Stomach smooth muscle (tissue), 2 donors: Measurements from ENCODE around the gene HFE.
"Not testable (repeated sequence)": the region's sequence is repeated elsewhere in the genome, so short reads cannot be mapped to it uniquely, and the experiment has no call there.

Source experiments
- H3K27ac ChIP-seq: one replicate; pipeline ENCODE4 v1.7.0; 2013; ENCODE audit warnings: mild to moderate bottlenecking, low read length, inconsistent platforms
- H3K27me3 ChIP-seq, 2 donors: one replicate each; pipeline ENCODE4 v1.7.0; 2013; ENCODE audit warnings: low read length in 2 of 2; ENCODE audit not compliant: insufficient read depth in 2 of 2, control insufficient read depth in 1 of 2
- H3K36me3 ChIP-seq, 2 donors: one replicate each; pipeline ENCODE4 v1.7.0; 2013; ENCODE audit warnings: low read length in 2 of 2; ENCODE audit not compliant: control insufficient read depth in 2 of 2, insufficient read depth in 2 of 2
- H3K4me1 ChIP-seq: one replicate; pipeline ENCODE4 v1.7.0; 2013; ENCODE audit warnings: low read length; ENCODE audit not compliant: control insufficient read depth, insufficient read depth
- H3K4me3 ChIP-seq, 2 donors: one replicate each; pipeline ENCODE4 v1.7.0; 2013; ENCODE audit warnings: low read length in 2 of 2
- H3K9ac ChIP-seq, 2 donors: one replicate each; pipeline ENCODE4 v1.7.0; 2013; ENCODE audit warnings: low read length in 2 of 2, mild to moderate bottlenecking in 1 of 2
- H3K9me3 ChIP-seq, 2 donors: one replicate each; pipeline ENCODE4 v1.7.0; 2013; ENCODE audit warnings: low read length in 2 of 2; ENCODE audit not compliant: control insufficient read depth in 2 of 2
- donor health status: healthy.
- donor health status: Pancreatic carcinoma.

HFE gene, protein sequence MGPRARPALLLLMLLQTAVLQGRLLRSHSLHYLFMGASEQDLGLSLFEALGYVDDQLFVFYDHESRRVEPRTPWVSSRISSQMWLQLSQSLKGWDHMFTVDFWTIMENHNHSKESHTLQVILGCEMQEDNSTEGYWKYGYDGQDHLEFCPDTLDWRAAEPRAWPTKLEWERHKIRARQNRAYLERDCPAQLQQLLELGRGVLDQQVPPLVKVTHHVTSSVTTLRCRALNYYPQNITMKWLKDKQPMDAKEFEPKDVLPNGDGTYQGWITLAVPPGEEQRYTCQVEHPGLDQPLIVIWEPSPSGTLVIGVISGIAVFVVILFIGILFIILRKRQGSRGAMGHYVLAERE

DNA sequence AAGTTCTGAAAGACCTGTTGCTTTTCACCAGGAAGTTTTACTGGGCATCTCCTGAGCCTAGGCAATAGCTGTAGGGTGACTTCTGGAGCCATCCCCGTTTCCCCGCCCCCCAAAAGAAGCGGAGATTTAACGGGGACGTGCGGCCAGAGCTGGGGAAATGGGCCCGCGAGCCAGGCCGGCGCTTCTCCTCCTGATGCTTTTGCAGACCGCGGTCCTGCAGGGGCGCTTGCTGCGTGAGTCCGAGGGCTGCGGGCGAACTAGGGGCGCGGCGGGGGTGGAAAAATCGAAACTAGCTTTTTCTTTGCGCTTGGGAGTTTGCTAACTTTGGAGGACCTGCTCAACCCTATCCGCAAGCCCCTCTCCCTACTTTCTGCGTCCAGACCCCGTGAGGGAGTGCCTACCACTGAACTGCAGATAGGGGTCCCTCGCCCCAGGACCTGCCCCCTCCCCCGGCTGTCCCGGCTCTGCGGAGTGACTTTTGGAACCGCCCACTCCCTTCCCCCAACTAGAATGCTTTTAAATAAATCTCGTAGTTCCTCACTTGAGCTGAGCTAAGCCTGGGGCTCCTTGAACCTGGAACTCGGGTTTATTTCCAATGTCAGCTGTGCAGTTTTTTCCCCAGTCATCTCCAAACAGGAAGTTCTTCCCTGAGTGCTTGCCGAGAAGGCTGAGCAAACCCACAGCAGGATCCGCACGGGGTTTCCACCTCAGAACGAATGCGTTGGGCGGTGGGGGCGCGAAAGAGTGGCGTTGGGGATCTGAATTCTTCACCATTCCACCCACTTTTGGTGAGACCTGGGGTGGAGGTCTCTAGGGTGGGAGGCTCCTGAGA, at the start of gene HFE:
HFE (plus strand) TSS at position 146 of the 832 bp plus-strand sequence; CDS start at position 158, 12 bp downstream.
- H3K27me3 ChIP-seq, result no peaks in the 10 kb centered on the region
- H3K4me3 ChIP-seq, result peak within 1 kb of the TSS; percentile 91 to 96
- peak within 1 kb of the TSS; percentile 84 to 89 for H3K9ac ChIP-seq
- H3K36me3 ChIP-seq, result peaks cover 0 to 4% of the 10 kb centered on the region in 2 donors
- peak within 1 kb of the TSS; percentile 90 for H3K27ac ChIP-seq
- H3K4me1 ChIP-seq, result peaks cover 19% of the 10 kb centered on the region
- no peaks in the 10 kb centered on the region for H3K9me3 ChIP-seq

DNA sequence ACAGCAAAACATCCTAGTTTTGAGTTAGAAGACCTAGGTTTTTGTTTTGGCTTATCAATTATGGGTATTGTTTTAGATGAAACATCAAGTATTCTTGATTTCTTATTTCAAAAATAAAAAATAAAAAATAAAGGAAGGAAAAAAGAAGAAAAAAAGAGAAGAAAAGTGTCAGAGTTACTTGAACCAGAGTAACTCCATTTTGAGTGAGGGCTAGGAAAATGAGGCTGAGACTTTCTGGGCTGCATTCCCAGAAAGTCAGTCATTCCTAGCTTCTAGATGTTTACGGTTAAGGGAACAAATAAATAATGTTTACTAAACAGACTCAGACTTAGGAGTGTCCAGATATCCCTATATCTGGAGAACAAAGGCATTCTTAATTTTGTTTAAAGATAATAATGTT, 45.3 kb upstream of the HFE start:
- Histone ChIP-seq H3K9me3 (no peaks in the 10 kb centered on the region), H3K4me1 (peaks cover 12% of the 10 kb centered on the region), H3K4me3 (no peak overlapping the region), H3K36me3 (no peaks in the 10 kb centered on the region), H3K9ac (no peak overlapping the region), H3K27ac (no peak overlapping the region), H3K27me3 (no peaks in the 10 kb centered on the region)

DNA sequence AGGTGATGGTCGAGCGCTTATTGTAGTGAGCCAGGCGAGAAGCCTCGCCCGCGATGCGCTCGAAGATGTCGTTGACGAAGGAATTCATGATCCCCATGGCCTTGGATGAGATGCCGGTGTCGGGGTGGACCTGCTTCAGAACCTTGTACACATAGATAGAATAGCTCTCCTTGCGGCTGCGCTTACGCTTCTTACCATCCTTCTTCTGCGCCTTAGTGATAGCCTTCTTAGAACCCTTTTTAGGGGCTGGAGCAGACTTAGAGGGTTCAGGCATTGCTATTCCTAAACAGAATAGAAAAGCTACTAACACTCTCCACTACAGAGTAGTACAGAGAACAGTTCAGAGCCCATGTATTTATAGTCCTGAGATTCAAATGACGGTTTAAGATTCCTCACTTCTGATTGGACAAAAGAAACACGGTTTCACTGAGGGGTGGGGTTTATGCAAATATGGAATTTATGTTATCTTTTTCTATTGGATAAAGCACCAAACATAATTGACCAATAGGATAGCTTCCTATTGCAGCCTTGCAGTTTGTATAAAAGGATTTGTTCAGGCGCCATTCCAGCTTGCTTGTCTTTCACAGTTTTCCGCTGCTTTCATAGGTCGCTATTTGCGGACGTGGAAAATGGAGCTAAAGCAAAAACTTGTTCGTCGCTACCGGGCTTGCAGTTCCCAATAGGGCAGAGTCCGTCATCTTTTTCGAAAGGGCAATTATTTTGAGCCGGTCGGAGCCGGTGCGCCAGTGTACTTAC, 43.7 kb upstream of the HFE start:
- Histone ChIP-seq H3K9me3 (no peaks in the 10 kb centered on the region), H3K36me3 (no peaks in the 10 kb centered on the region), H3K9ac (peak overlapping the region; percentile 75 to 84), H3K27me3 (no peaks in the 10 kb centered on the region), H3K4me1 (peaks cover 12% of the 10 kb centered on the region), H3K4me3 (peak overlapping the region; percentile 81 to 86), H3K27ac (peak overlapping the region; percentile 98)

DNA sequence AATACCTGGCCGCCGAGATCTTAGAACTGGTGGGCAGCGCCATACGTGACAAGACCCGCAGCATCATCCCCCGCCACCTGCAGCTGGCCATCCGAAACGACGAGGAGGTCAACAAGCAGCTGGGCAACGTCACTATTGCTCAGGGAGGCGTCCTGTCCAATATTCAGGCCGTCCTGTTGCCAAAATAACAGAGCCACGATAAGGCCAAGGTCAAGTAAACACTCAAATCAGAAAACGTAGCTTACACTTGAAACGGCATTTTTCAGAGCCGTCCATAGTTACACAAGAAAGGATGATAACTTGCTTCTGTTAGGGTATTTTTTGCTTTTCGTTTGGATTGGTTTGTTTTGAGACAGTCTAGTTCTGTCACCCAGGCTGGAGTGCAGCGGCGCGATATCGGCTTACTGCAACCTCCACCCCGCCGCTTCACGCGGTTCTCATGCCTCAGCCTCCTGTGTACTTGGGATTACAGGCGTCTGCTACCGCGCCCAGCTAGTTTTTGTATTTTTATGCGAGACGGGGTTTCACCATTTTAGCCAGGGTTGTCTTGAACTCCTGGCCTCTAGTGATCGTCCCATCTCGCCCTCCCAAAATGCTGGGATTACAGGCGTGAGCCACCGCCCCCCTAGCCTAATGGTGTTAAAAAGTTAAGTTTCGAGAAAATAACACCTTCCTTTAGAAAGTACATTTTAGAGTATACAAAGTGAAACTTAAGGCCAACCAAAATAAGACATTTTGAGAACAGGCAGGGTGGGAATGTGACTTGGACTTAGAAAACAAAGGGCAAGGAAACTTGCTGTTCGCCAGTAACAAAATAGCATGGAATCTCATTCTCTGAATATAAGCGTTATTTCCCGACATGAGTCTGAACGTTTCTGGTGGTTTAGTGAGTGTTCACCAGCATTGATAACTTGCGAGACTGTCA, 42.8 kb upstream of the HFE start:
- Histone ChIP-seq H3K27me3 (no peaks in the 10 kb centered on the region), H3K9me3 (no peaks in the 10 kb centered on the region), H3K4me3 (peak overlapping the region; percentile 81 to 86), H3K27ac (peak overlapping the region; percentile 98), H3K36me3 (no peaks in the 10 kb centered on the region), H3K4me1 (peaks cover 12% of the 10 kb centered on the region), H3K9ac (peak overlapping the region; percentile 75 to 84)

DNA sequence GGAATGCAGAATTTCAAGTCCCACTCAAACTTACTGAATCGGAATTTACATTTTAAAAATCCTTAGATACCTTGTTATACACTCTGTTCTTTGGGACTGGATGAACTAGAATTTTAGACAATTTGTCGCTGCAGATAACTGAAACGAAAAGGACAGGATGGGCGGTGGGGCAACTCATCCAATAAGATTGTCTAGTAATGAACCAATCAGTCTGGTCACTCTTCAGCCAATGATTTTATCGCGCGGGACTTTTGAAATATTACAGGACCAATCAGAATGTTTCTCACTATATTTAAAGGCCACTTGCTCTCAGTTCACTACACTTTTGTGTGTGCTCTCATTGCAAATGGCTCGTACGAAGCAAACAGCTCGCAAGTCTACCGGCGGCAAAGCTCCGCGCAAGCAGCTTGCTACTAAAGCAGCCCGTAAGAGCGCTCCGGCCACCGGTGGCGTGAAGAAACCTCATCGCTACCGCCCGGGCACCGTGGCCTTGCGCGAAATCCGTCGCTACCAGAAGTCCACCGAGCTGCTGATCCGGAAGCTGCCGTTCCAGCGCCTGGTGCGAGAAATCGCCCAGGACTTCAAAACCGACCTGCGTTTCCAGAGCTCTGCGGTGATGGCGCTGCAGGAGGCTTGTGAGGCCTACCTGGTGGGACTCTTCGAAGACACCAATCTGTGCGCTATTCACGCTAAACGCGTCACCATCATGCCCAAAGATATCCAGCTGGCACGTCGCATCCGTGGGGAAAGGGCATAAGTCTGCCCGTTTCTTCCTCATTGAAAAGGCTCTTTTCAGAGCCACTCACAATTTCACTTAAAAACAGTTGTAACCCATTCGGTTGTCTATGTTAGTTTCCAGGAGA, 41.9 kb upstream of the HFE start:
- H3K27ac ChIP-seq, result peak overlapping the region; percentile 98
- H3K9ac ChIP-seq, result peak overlapping the region; percentile 75 to 84
- no peaks in the 10 kb centered on the region for H3K9me3 ChIP-seq
- no peaks in the 10 kb centered on the region for H3K27me3 ChIP-seq
- H3K4me1 ChIP-seq, result peaks cover 12% of the 10 kb centered on the region
- peak overlapping the region; percentile 81 to 86 for H3K4me3 ChIP-seq
- H3K36me3 ChIP-seq, result no peaks in the 10 kb centered on the region

DNA sequence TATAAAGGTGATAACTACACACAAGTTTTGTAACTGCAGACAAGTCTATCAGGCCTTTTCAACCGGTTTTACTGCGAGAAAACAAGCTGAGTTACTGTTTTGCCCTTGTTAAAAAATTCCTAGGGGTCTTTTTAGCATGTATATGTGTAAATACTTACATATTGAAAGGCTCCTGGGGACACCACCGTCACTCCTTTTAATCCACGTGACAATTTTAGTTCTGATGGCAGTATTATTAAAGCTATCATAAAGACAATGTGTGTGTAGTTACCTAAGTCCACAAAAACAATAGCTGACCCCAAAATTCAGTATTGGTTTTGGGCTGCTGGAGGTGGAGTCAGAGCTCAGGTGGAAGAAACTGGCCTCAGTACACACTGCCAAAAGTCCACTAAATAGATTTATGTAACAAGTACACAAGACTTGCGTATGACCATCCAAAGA, 41.3 kb upstream of the HFE start:
- Histone ChIP-seq H3K9ac (no peak overlapping the region), H3K27me3 (no peaks in the 10 kb centered on the region), H3K9me3 (no peaks in the 10 kb centered on the region), H3K27ac (no peak overlapping the region), H3K4me3 (no peak overlapping the region), H3K4me1 (peaks cover 12% of the 10 kb centered on the region), H3K36me3 (no peaks in the 10 kb centered on the region)

DNA sequence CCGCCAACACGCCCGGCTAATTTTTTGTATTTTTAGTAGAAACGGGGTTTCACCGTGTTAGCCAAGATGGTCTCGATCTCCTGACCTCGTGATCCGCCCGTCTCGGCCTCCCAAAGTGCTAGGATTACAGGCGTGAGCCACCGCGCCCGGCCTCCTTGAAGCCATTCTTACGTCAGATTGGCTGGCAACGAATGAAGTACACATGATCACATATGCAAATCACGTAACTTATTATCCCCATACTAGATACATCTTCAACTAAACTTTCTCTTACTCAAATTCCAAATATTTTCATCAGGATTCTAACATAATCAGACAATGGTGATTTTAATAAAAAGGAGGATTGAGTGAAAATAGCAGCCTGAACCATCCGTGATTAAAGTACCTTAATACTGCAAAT, 39.9 kb upstream of the HFE start:
- peaks cover 12% of the 10 kb centered on the region for H3K4me1 ChIP-seq
- H3K36me3 ChIP-seq, H3K27ac ChIP-seq, H3K4me3 ChIP-seq, H3K9ac ChIP-seq, H3K27me3 ChIP-seq, H3K9me3 ChIP-seq: not testable (repeated sequence)

DNA sequence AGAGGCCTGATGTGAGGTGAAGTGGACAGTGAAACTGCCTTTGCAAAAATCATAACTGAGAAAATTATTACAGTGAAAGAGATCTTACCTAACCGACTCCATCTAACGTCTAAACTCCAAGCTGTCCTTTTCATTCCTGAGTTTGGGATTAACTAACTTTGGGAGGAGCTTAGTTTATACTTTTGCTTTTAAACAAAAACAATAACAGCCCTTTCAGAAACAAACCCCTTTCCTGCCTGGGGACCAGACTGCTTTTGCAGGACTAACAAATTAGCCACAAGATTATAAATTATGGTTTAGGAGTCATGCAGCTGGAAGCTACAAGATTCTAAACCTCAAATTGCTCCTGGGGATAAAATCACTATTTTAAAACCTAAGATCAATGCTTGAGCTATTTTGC, 38.6 kb upstream of the HFE start:
- Histone ChIP-seq H3K9ac (no peak overlapping the region), H3K27me3 (no peaks in the 10 kb centered on the region), H3K4me1 (peaks cover 12% of the 10 kb centered on the region), H3K27ac (no peak overlapping the region), H3K9me3 (no peaks in the 10 kb centered on the region), H3K4me3 (no peak overlapping the region), H3K36me3 (no peaks in the 10 kb centered on the region)

DNA sequence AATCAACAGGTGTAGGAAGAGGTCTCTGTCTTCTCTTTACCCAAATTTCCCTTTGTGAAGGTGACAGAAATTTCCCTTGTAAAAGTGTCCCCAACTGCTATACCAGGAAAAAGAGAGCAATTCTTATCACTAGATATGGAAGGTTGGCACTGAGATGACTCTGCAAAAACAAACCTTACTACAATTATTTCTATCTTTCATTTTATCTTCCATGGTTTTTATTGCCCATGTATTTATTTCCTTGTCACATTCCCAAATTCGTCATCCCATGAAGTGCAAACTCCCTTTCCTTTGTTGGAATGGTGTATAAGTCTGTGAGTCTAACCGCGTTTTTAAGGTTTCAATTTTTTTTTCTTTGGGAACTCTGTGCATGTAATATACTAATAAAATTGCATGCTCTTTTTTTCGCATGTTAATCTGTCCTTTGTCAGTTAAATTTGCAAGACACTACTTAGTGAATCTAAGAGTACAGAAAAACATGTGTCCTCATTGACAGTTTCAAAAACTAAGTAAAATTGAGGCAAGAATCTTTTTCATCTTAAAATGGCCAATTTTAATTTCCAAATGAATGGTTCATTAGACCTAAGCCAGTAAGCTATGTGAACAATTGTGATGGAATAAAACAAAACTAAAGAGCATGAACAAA, 35.4 kb upstream of the HFE start:
- Histone ChIP-seq H3K27me3 (no peaks in the 10 kb centered on the region), H3K9ac (no peak overlapping the region), H3K27ac (no peak overlapping the region), H3K4me1 (peaks cover 5% of the 10 kb centered on the region), H3K36me3 (no peaks in the 10 kb centered on the region), H3K4me3 (no peak overlapping the region), H3K9me3 (no peaks in the 10 kb centered on the region)
